Sigmoid colon (tissue), 7 donors: Measurements from ENCODE around the gene IGF2. TPM values are rescaled to one million over a fixed set of nuclear protein-coding genes. Genes with fewer than 3 reads are reported as not detected.

Source experiments
- DNase-seq: peaks from one replicate; pipeline ENCODE4 v3.0.0-alpha.2; 2019
- H3K27ac ChIP-seq, 4 donors: fragments of 200-600 bp; sonication (generic); one replicate each; pipeline ENCODE4 v1.5.1; 2016 to 2019; ENCODE audit warnings: mild to moderate bottlenecking in 1 of 4
- H3K27me3 ChIP-seq, 3 donors: fragments of 200-600 bp; sonication (generic); one replicate each; pipeline ENCODE4 v1.5.1; 2019; ENCODE audit warnings: mild to moderate bottlenecking in 1 of 3
- H3K36me3 ChIP-seq, 4 donors: fragments of 200-600 bp; sonication (generic); one replicate each; pipeline ENCODE4 v1.5.1; 2016 to 2019
- H3K4me1 ChIP-seq, 4 donors: fragments of 200-600 bp; sonication (generic); one replicate each; pipeline ENCODE4 v1.5.1; 2017 to 2019
- H3K4me3 ChIP-seq, 4 donors: fragments of 200-600 bp; sonication (generic); one replicate each; pipeline ENCODE4 v1.5.1; 2017 to 2019; ENCODE audit warnings: mild to moderate bottlenecking in 2 of 4, moderate library complexity in 1 of 4
- H3K9me3 ChIP-seq, 4 donors: fragments of 200-600 bp in 3 of 4; sonication (generic) in 3 of 4; one replicate each; pipeline versions ENCODE4 v1.5.1 to v1.6.1; 2013 to 2019
- EP300 ChIP-seq, 4 donors: sonication (generic); formaldehyde crosslinking; IDR thresholded peaks; one replicate each; pipeline ENCODE4 v1.6.1; 2017; ENCODE audit warnings: antibody characterized with exemption in 4 of 4
- POLR2A ChIP-seq, 2 donors: fragments of 450-650 bp; IDR thresholded peaks; one replicate each; pipeline ENCODE4 v1.6.1; 2016; ENCODE audit warnings: antibody characterized with exemption in 2 of 2, mild to moderate bottlenecking in 2 of 2, moderate library complexity in 2 of 2
- POLR2AphosphoS5 ChIP-seq, 4 donors: sonication (generic); formaldehyde crosslinking; IDR thresholded peaks; one replicate each; pipeline ENCODE4 v1.6.1; 2017; ENCODE audit warnings: antibody characterized with exemption in 4 of 4
- WGBS, 2 donors: extraction: QIAGEN DNeasy Blood & Tissue Kit; methylation state at CpG; one replicate each; pipeline ENCODE4 v1.1.7; 2013; 5-methylcytosine and 5-hydroxymethylcytosine counted together
- intact Hi-C: fragments of 100-400 bp; cut with DNase I; formaldehyde crosslinking; loops from one replicate; pipeline ENCODE4 v1.15.1; 2023
- polyA plus RNA-seq, 3 donors: library from polyadenylated mRNA; stranded (reverse); fragments of 200-250 nt; gene quantifications; one replicate each; pipeline ENCODE4 v1.2.3, GENCODE V29; 2013
- total RNA-seq, 4 donors: library from RNA; depleted of rRNA; stranded (reverse); fragments of >200 nt; gene quantifications; one replicate each; pipeline ENCODE4 v1.1.0, GENCODE V29; 2016
- TF ChIP-seq, protein P1 (sequence below), 4 experiments: fragments of 450-650 bp in 3 of 4; fragments of 200-600 bp in 1 of 4; IDR thresholded peaks; one replicate each; pipeline ENCODE4 v1.5.1; 2016 to 2019; ENCODE audit warnings: antibody characterized with exemption in 4 of 4, mild to moderate bottlenecking in 3 of 4, moderate library complexity in 2 of 4
- donor health status: healthy with polysubstance abuse.
- donor health status: Bipolar disorder and iron deficiency.
- donor health status: healthy.

Gene IGF2
- total and polyA plus RNA-seq, 7 donors: 1.6 to 63.1 (median 13.9) TPM

DNA sequence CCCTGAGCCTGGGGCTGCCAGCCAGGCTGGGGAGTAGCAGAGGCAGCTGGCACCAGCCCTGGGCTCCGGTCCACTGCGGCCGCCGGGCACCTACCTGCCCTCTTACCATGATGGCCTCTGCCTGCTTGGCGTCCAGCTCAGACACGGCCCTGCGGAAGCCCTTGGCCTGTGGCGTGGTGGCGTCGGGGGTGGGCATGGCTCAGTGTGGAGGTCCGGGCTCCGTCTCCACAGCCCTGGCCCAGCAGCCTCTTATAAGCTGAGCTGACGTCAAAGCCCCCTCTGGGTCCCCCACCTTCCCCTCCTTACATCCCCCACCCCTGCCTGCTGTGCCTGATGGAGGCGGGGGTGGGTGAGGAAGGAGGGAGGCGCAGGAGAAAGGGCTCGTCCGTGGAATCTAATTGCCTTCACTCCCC is 32.4 kb upstream of the IGF2 start, which contains the start of gene TH:
Gene TH (minus strand): TSS at position 225 of the 413 bp plus-strand sequence. CDS start 29 bp downstream, at position 196.
- Histone ChIP-seq H3K4me1 (peaks cover 0 to 3% (median 1%) of the 10 kb centered on the region in 4 donors), H3K4me3 (no peak within 1 kb of the TSS), H3K9me3 (no peaks in the 10 kb centered on the region), H3K27ac (no peak within 1 kb of the TSS), H3K27me3 (peaks cover 1 to 31% (median 19%) of the 10 kb centered on the region in 3 donors), H3K36me3 (no peaks in the 10 kb centered on the region)
- WGBS, 2 donors: 66 to 75% methylated on average over 17 of the region's 17 CpGs
- no peak for DNase-seq
- TF ChIP-seq, protein P1, sequence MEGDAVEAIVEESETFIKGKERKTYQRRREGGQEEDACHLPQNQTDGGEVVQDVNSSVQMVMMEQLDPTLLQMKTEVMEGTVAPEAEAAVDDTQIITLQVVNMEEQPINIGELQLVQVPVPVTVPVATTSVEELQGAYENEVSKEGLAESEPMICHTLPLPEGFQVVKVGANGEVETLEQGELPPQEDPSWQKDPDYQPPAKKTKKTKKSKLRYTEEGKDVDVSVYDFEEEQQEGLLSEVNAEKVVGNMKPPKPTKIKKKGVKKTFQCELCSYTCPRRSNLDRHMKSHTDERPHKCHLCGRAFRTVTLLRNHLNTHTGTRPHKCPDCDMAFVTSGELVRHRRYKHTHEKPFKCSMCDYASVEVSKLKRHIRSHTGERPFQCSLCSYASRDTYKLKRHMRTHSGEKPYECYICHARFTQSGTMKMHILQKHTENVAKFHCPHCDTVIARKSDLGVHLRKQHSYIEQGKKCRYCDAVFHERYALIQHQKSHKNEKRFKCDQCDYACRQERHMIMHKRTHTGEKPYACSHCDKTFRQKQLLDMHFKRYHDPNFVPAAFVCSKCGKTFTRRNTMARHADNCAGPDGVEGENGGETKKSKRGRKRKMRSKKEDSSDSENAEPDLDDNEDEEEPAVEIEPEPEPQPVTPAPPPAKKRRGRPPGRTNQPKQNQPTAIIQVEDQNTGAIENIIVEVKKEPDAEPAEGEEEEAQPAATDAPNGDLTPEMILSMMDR (IDR thresholded peaks at IDR 0.05): no peak
- no peak for TF ChIP-seq EP300 (IDR thresholded peaks at IDR 0.05)
- TF ChIP-seq POLR2AphosphoS5 (IDR thresholded peaks at IDR 0.05): no peak
- no peak for TF ChIP-seq POLR2A (IDR thresholded peaks at IDR 0.05)
- intact Hi-C loops: no loop called here

DNA sequence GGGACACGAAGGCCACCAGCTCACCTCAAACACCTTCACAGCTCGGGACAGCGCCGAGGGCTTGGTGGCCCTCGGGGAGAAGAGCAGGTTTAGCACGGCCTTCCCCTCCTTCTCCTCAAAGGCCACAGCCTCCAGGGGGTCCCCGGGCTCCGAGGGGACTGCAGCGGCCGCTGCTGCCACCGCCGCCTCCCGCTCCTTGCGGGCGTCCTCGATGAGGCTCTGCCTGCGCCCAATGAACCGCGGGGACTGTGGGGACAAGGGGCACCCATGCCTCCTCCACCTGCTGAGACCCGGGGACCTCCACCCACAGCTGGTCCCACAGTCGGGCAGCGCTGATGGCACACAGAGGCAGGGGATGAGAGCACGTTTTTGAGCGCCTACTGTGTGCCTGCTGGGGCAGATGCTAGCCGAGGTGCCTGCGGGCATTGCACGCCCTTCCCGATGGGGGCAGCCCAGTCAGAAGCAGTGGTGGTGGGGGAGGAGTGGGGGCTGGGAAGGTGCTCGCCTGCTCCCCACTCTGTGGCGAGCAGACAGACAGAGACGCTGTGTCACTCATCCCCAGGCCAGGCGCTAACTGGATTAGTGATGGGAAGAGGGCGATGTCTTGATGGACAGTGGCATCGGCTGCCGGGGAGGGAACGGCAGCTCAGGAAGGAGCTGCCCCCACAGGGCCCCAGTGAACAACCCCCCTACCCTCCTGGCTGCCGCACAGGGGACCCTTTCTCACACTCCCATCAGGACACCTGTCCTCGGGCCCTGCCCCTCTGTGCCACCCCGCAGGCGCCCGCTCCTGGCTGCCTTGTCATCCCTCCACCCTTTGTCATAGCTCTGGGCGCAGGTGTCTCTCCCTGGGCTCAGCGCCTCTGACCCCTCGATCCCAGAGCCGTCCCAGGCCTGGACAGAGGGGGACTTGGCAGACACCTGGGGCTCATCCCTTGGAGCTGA is 30.7 kb upstream of the IGF2 start:
- DNase-seq: no peak
- no peaks in the 10 kb centered on the region for H3K36me3 ChIP-seq
- TF ChIP-seq EP300 (IDR thresholded peaks at IDR 0.05): no peak
- TF ChIP-seq POLR2AphosphoS5 (IDR thresholded peaks at IDR 0.05): no peak
- no peak for TF ChIP-seq POLR2A (IDR thresholded peaks at IDR 0.05)
- TF ChIP-seq, protein P1 (IDR thresholded peaks at IDR 0.05): no peak
- no peak overlapping the region for H3K4me3 ChIP-seq
- H3K4me1 ChIP-seq: peaks cover 0 to 10% (median 7%) of the 10 kb centered on the region in 4 donors
- no peak overlapping the region for H3K27ac ChIP-seq
- 60 to 75% methylated on average over 45 of the region's 45 CpGs for WGBS, 2 donors
- intact Hi-C loops: no loop called here
- peaks cover 7 to 48% (median 33%) of the 10 kb centered on the region in 3 donors for H3K27me3 ChIP-seq
- no peaks in the 10 kb centered on the region for H3K9me3 ChIP-seq

DNA sequence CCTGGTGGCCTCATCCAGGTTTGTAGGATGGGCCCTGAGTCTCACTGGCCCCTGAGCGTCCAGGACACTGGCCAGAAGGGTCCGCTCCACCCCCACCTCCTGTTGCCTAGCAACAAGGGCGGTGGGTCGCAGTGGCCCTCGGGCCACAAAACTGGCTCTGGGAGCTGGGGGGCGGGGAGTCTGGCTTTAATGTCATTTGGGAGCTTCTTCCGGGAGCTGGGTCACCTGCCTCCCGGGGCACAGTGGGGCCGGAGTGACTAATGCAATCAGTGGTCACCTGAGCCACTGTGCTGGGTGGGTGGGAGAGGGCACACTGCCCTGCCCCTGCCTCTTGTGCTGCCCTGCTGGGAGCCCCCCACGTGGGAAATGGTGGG is 29.8 kb upstream of the IGF2 start:
- intact Hi-C loops: no loop called here
- H3K27ac ChIP-seq: no peak overlapping the region
- H3K36me3 ChIP-seq: no peaks in the 10 kb centered on the region
- no peak overlapping the region for H3K4me3 ChIP-seq
- DNase-seq: no peak
- peaks cover 7 to 56% (median 33%) of the 10 kb centered on the region in 3 donors for H3K27me3 ChIP-seq
- TF ChIP-seq EP300 (IDR thresholded peaks at IDR 0.05): no peak
- TF ChIP-seq, protein P1 (IDR thresholded peaks at IDR 0.05): no peak
- TF ChIP-seq POLR2AphosphoS5 (IDR thresholded peaks at IDR 0.05): no peak
- no peak for TF ChIP-seq POLR2A (IDR thresholded peaks at IDR 0.05)
- H3K9me3 ChIP-seq: no peaks in the 10 kb centered on the region
- WGBS, 2 donors: 32 to 64% methylated on average over 10 of the region's 10 CpGs
- H3K4me1 ChIP-seq: peaks cover 0 to 10% (median 7%) of the 10 kb centered on the region in 4 donors

DNA sequence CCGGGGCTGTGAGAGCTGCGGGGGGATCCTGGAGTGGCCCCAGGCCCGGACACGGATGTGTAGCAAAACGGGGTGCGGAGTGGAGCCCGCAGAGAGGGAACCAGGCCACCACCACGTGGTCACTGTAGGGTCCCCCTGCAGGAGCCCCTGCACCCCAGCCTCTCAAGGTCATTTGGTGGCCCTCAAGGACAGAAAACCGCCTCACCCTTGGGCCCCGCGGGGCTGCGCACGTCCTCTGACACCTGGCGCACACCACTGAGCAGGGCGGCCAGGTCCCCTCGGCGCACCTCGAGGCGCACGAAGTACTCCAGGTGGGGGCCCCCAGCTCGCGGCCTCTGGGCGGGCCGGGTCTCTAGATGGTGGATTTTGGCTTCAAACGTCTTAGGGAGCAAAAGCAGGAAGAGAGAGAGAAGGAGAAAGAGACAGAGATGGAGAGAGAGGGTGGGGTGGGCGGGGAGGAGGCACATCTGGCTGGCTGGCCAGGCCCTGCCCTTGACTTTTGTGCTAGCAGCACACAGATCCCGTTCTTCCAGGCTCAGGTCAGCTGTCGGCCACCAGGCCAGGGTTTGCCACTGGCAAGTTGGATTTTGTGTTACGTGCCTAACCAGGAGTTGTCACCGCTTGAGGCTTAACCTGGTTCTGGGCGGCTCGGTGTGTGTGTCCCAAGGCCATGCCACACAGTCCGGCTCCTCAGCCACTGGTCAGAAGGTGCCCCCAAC is 29.3 kb upstream of the IGF2 start:
- Histone ChIP-seq H3K4me1 (peaks cover 0 to 10% (median 7%) of the 10 kb centered on the region in 4 donors), H3K27me3 (peaks cover 7 to 58% (median 33%) of the 10 kb centered on the region in 3 donors), H3K9me3 (no peaks in the 10 kb centered on the region), H3K36me3 (no peaks in the 10 kb centered on the region), H3K4me3 (no peak overlapping the region), H3K27ac (no peak overlapping the region)
- 69 to 83% methylated on average over 33 of the region's 33 CpGs for WGBS, 2 donors
- no peak for DNase-seq
- intact Hi-C loops: no loop called here
- TF ChIP-seq POLR2A (IDR thresholded peaks at IDR 0.05) (no peak), EP300 (IDR thresholded peaks at IDR 0.05) (no peak), POLR2AphosphoS5 (IDR thresholded peaks at IDR 0.05) (no peak)
- TF ChIP-seq, protein P1 (IDR thresholded peaks at IDR 0.05): no peak
